B cell (primary cell): Measurements from ENCODE around the gene INTS14. TPM values are rescaled to one million over a fixed set of nuclear protein-coding genes. Genes with fewer than 3 reads are reported as not detected.

Source experiments
- ATAC-seq: fragments of 200-7000 bp; cut with Tn5 transposase; one replicate; pipeline ENCODE4 v1.10.0; 2021; ENCODE audit warnings: low read depth, mild to moderate bottlenecking, moderate number of reproducible peaks, moderate library complexity
- CTCF ChIA-PET: fragments of 350-600 bp; sonication (Branson Sonifier 250); formaldehyde crosslinking; loops from one replicate; lab custom pipeline; 2021; ENCODE audit warnings: antibody characterized with exemption, inconsistent platforms; lab: Charles Lee
- POLR2A ChIA-PET: fragments of 350-600 bp; sonication (Branson Sonifier 250); formaldehyde crosslinking; loops from one replicate; lab custom pipeline; 2021; ENCODE audit warnings: antibody characterized with exemption; lab: Charles Lee
- DNase-seq: peaks from one replicate; pipeline ENCODE4 v3.0.0; 2013
- H2AFZ ChIP-seq: 2 replicates; pipeline ENCODE4 v1.6.1; 2012; ENCODE audit warnings: mild to moderate bottlenecking, low read depth, low read length; ENCODE audit not compliant: insufficient read depth, poor library complexity, severe bottlenecking
- H3K27ac ChIP-seq, 2 donors: 1 replicate in 1 of 2; 2 replicates in 1 of 2; pipeline ENCODE4 v1.5.1; 2012 to 2013; ENCODE audit warnings: low read length in 2 of 2, mild to moderate bottlenecking in 2 of 2, moderate library complexity in 1 of 2
- H3K27me3 ChIP-seq, 4 experiments: fragments of 200-600 bp in 1 of 4; sonication (generic) in 1 of 4; replicated peaks in 1 of 4; 1 replicate in 2 of 4; 2 replicates in 2 of 4; pipeline versions ENCODE4 v1.6.1 to v1.7.0; 2013 to 2016; ENCODE audit warnings: low read length in 3 of 4, mild to moderate bottlenecking in 2 of 4, mixed read lengths in 1 of 4, moderate library complexity in 1 of 4; ENCODE audit not compliant: insufficient read depth in 4 of 4, control insufficient read depth in 3 of 4; ENCODE audit errors: control extremely low read depth in 1 of 4
- H3K36me3 ChIP-seq, 2 experiments: replicated peaks in 1 of 2; 1 replicate in 1 of 2; 2 replicates in 1 of 2; pipeline versions ENCODE4 v1.6.1 to v1.7.1; 2013; ENCODE audit warnings: low read length in 1 of 2; ENCODE audit not compliant: insufficient read depth in 2 of 2, control insufficient read depth in 1 of 2; ENCODE audit errors: control extremely low read depth in 1 of 2, extremely low read depth in 1 of 2
- H3K4me1 ChIP-seq, 2 donors: fragments of 200-600 bp in 1 of 2; sonication (generic) in 1 of 2; 1 replicate in 1 of 2; 2 replicates in 1 of 2; pipeline versions ENCODE4 v1.5.1 to v1.6.1; 2013 to 2017; ENCODE audit warnings: low read length in 2 of 2; ENCODE audit not compliant: control insufficient read depth in 2 of 2, insufficient read depth in 2 of 2
- H3K4me2 ChIP-seq: replicated peaks from 2 replicates; pipeline ENCODE3; 2012; ENCODE audit warnings: mild to moderate bottlenecking, low read depth, low read length; ENCODE audit not compliant: poor library complexity, severe bottlenecking
- H3K4me3 ChIP-seq, 5 experiments: fragments of 200-600 bp in 1 of 5; sonication (generic) in 1 of 5; 1 replicate in 3 of 5; 2 replicates in 2 of 5; pipeline versions ENCODE4 v1.5.1 to v1.7.0; 2011 to 2016; ENCODE audit warnings: low read length in 4 of 5, mild to moderate bottlenecking in 4 of 5, low read depth in 2 of 5, control low read depth in 1 of 5, moderate library complexity in 1 of 5; ENCODE audit not compliant: insufficient read depth in 1 of 5; ENCODE audit errors: control extremely low read depth in 1 of 5, extremely low read depth in 1 of 5
- H3K79me2 ChIP-seq: fragments of 200-600 bp; sonication (generic); one replicate; pipeline ENCODE4 v1.6.0; 2016; ENCODE audit warnings: low read length; ENCODE audit not compliant: control insufficient read depth, insufficient read depth
- H3K9ac ChIP-seq: fragments of 200-600 bp; sonication (generic); 2 replicates; pipeline ENCODE4 v1.6.1; 2017; ENCODE audit warnings: mild to moderate bottlenecking, low read length, moderate library complexity
- H3K9me3 ChIP-seq, 3 donors: one replicate each; pipeline versions ENCODE4 v1.6.1 to v1.7.1; 2013; ENCODE audit warnings: low read length in 2 of 3; ENCODE audit not compliant: control insufficient read depth in 2 of 3, insufficient read depth in 1 of 3; ENCODE audit errors: control extremely low read depth in 1 of 3
- H4K20me1 ChIP-seq: 2 replicates; pipeline ENCODE4 v1.6.0; 2012; ENCODE audit warnings: mild to moderate bottlenecking, low read length; ENCODE audit not compliant: insufficient read depth, control insufficient read depth, poor library complexity, severe bottlenecking
- H3K27ac Mint-ChIP-seq: one replicate; pipeline ENCODE4 v1.8.0; 2021; ENCODE audit warnings: mixed read lengths
- H3K27me3 Mint-ChIP-seq: one replicate; pipeline ENCODE4 v1.8.0; 2021; ENCODE audit warnings: mixed read lengths
- H3K4me1 Mint-ChIP-seq: one replicate; pipeline ENCODE4 v1.8.0; 2021; ENCODE audit warnings: mixed read lengths
- H3K4me3 Mint-ChIP-seq: one replicate; pipeline ENCODE4 v1.8.0; 2021; ENCODE audit warnings: mixed read lengths
- H3K9me3 Mint-ChIP-seq: one replicate; pipeline ENCODE4 v1.8.0; 2022; ENCODE audit warnings: mixed read lengths; ENCODE audit not compliant: insufficient read depth
- CTCF ChIP-seq: fragments of 200-600 bp; IDR thresholded peaks from one replicate; pipeline ENCODE4 v1.8.0; 2022; ENCODE audit warnings: antibody characterized with exemption, mild to moderate bottlenecking
- EZH2 ChIP-seq: IDR thresholded peaks from 2 replicates; pipeline ENCODE4 v1.6.1; 2012; ENCODE audit warnings: borderline replicate concordance, low read depth, mild to moderate bottlenecking, moderate library complexity, low read length; ENCODE audit not compliant: insufficient read depth, poor library complexity, severe bottlenecking
- WGBS: methylation state at CpG from one replicate; pipeline ENCODE4 v1.1.5; 2013; ENCODE audit warnings: missing lambda C conversion rate; ENCODE audit not compliant: insufficient coverage; 5-methylcytosine and 5-hydroxymethylcytosine counted together
- intact Hi-C: fragments of 100-400 bp; cut with micrococcal nuclease; formaldehyde crosslinking; loops from one replicate; pipeline ENCODE4 v1.10.0; 2022
- polyA plus RNA-seq: library from polyadenylated mRNA; depleted of rRNA; stranded (reverse); fragments of >200 nt; gene quantifications from 2 replicates; pipeline ENCODE4 v1.2.3, GENCODE V29; 2012
- total RNA-seq, 2 donors: library from RNA; stranded (reverse); fragments of 120-200 nt in 1 of 2; gene quantifications; 1 replicate in 1 of 2; 2 replicates in 1 of 2; pipeline versions ENCODE4 v1.2.3 to v1.2.4, GENCODE V29; 2013 to 2022

INTS14 gene
- total and polyA plus RNA-seq, 2 donors (not counting 1 experiment from before 2014, with no cell fraction given): 19.3 to 39.0 TPM

DNA sequence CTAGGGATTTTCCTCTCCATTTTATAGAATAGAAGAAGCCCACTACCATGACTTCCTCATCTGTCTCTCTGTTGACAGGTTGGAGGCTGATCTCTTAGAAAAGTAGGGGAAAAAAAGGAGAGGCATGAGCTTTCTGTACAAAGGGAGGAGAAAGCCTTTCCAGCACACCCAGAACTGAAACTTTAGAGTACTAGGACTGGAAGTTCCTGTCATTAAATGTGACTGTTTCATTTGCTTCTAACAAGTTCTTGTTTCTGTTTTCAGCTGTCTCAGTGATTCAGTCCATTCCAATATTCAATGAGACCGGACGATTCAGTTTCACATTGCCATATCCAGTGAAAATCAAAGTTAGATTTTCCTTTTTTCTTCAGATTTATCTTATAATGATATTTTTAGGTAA is 39.0 kb downstream of the INTS14 start:
- no peaks in the 10 kb centered on the region for H3K4me1 ChIP-seq
- no peak for TF ChIP-seq EZH2
- no peak for TF ChIP-seq CTCF
- intact Hi-C loops: no loop called here
- no peaks in the 10 kb centered on the region for H4K20me1 ChIP-seq
- H3K9ac ChIP-seq: no peak overlapping the region
- POLR2A ChIA-PET: no interaction called here
- H3K4me3 Mint-ChIP-seq: no peak overlapping the region
- H3K27me3 Mint-ChIP-seq: no peaks in the 10 kb centered on the region
- ATAC-seq (no peak), DNase-seq (no peak)
- H3K27ac Mint-ChIP-seq: no peak overlapping the region
- H3K4me1 Mint-ChIP-seq: no peaks in the 10 kb centered on the region
- H2AFZ ChIP-seq: no peak overlapping the region
- no peaks in the 10 kb centered on the region for H3K27me3 ChIP-seq
- no peak overlapping the region for H3K4me2 ChIP-seq
- CTCF ChIA-PET: no interaction called here
- H3K79me2 ChIP-seq: no peaks in the 10 kb centered on the region
- no peak overlapping the region for H3K4me3 ChIP-seq
- peaks cover 0 to 2% (median 0%) of the 10 kb centered on the region in 3 donors for H3K9me3 ChIP-seq
- no peaks in the 10 kb centered on the region for H3K9me3 Mint-ChIP-seq
- H3K27ac ChIP-seq: no peak overlapping the region
- no CpG with 5 or more reads among the region's 2 CpGs for WGBS
- peaks cover 2 to 17% of the 10 kb centered on the region in 2 experiments for H3K36me3 ChIP-seq

DNA sequence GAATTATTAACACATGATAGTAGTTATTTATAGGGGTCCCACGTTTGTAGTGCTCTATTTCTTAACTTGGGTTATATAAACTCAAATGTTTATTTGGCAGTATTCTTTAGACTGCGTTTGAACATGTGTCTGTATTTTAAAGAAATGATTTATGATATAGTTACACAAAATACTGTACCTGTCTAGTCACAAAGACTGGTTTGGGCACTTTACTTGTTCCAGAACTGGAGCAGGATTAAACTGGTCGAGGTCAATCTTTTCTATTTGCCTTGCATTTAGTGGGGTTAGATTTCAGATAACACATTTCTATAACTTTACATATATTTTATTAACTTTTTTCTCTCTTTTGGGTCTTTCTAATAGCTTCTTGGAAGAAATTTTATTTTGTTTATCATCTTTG is 41.2 kb downstream of the INTS14 start:
- DNase-seq: no peak
- intact Hi-C loops: no loop called here
- H3K4me1 ChIP-seq: no peaks in the 10 kb centered on the region
- no peak overlapping the region for H2AFZ ChIP-seq
- no peaks in the 10 kb centered on the region for H3K27me3 Mint-ChIP-seq
- CTCF ChIA-PET: no interaction called here
- no peak overlapping the region for H3K9ac ChIP-seq
- H3K4me3 ChIP-seq: no peak overlapping the region
- no peak overlapping the region for H3K27ac Mint-ChIP-seq
- no peak for ATAC-seq
- POLR2A ChIA-PET: no interaction called here
- no peaks in the 10 kb centered on the region for H4K20me1 ChIP-seq
- no peaks in the 10 kb centered on the region for H3K27me3 ChIP-seq
- peaks cover 4 to 23% of the 10 kb centered on the region in 2 experiments for H3K36me3 ChIP-seq
- WGBS: no CpG with 5 or more reads among the region's 3 CpGs
- peaks cover 3% of the 10 kb centered on the region for H3K9me3 Mint-ChIP-seq
- peaks cover 0 to 8% (median 0%) of the 10 kb centered on the region in 3 donors for H3K9me3 ChIP-seq
- no peaks in the 10 kb centered on the region for H3K4me1 Mint-ChIP-seq
- no peak for TF ChIP-seq EZH2
- TF ChIP-seq CTCF: no peak
- no peak overlapping the region for H3K4me2 ChIP-seq
- no peaks in the 10 kb centered on the region for H3K79me2 ChIP-seq
- no peak overlapping the region for H3K27ac ChIP-seq
- H3K4me3 Mint-ChIP-seq: no peak overlapping the region
